HFF-Myc (cell line): ENCODE measurements around the gene FBXO36.
"Not testable (repeated sequence)": the region's sequence is repeated elsewhere in the genome, so short reads cannot be mapped to it uniquely, and the experiment has no call there.

ENCODE experiments used
- DNase-seq: peaks from one replicate; pipeline ENCODE4 v3.0.0-alpha.2; 2011; ENCODE audit warnings: low read depth; ENCODE audit errors: extremely low read depth
- H3K4me3 ChIP-seq: replicated peaks from 2 replicates; pipeline ENCODE4 v1.5.1; 2011; ENCODE audit warnings: low read depth, mild to moderate bottlenecking, control low read depth, low read length
- TF ChIP-seq, protein P1 (sequence below): IDR thresholded peaks from 2 replicates; pipeline ENCODE4 v1.5.1; 2012; ENCODE audit warnings: mild to moderate bottlenecking, low read depth, low read length, control low read depth; ENCODE audit errors: missing control alignments

Gene FBXO36

DNA sequence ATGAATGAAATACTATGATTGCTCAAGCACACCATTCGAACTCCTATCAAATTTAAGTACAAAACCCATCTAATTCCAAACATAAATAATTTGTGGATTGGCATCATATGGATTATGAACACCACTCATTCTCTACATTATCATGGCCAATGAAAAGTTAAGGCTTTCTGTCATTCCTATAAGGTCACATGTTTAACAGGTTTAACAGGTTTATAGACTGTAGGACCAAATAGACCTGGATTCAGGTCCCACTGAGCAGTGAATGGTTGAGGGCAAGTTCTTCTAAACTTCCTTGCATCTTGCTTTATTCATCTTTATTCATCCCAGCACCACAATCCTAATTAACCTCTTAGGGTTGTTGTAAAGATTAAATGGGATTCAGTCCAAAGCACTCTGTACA lies 33.4 kb downstream of the FBXO36 start:
- TF ChIP-seq, protein P1, sequence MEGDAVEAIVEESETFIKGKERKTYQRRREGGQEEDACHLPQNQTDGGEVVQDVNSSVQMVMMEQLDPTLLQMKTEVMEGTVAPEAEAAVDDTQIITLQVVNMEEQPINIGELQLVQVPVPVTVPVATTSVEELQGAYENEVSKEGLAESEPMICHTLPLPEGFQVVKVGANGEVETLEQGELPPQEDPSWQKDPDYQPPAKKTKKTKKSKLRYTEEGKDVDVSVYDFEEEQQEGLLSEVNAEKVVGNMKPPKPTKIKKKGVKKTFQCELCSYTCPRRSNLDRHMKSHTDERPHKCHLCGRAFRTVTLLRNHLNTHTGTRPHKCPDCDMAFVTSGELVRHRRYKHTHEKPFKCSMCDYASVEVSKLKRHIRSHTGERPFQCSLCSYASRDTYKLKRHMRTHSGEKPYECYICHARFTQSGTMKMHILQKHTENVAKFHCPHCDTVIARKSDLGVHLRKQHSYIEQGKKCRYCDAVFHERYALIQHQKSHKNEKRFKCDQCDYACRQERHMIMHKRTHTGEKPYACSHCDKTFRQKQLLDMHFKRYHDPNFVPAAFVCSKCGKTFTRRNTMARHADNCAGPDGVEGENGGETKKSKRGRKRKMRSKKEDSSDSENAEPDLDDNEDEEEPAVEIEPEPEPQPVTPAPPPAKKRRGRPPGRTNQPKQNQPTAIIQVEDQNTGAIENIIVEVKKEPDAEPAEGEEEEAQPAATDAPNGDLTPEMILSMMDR = no peak
- H3K4me3 ChIP-seq = no peak overlapping the region
- no peak for DNase-seq

DNA sequence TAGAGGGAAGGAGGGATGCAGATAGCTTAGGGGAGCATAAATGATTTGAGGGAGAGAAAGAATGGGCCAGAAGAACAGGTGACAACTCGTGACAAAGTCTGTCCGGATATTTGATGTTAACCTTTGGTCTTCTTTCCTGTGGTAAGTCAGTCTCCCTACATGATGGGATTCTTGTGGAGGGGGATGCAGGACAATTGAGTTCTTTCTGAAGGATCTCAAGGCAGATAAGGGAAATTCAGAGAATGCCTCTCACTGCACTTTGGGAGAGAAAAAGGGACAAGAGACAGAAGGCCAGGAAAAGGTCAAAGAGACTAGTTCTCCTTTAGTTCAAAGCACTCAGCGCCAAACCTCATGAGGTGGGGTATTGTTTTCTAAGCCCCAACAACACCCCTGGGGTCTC lies 34.2 kb downstream of the FBXO36 start:
- no peak for DNase-seq
- H3K4me3 ChIP-seq = no peak overlapping the region
- TF ChIP-seq, protein P1 = no peak

DNA sequence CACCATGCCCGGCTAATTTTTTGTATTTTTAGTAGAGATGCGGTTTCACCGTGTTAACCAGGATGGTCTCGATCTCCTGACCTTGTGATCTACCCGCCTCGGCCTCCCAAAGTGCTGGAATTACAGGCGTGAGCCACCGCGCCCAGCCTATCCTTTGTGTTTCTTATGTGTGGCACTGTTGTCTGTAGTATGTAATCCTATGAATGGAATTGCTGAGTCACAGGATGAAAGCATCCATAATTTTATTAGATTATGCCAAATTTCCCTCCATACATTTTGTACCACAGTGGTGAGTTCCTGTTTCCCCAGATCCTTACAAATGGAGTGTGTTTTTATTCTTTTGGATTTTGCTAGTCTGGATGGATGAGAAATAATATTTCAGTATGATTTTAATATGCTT lies 41.3 kb downstream of the FBXO36 start:
- DNase-seq, H3K4me3 ChIP-seq: not testable (repeated sequence)

DNA sequence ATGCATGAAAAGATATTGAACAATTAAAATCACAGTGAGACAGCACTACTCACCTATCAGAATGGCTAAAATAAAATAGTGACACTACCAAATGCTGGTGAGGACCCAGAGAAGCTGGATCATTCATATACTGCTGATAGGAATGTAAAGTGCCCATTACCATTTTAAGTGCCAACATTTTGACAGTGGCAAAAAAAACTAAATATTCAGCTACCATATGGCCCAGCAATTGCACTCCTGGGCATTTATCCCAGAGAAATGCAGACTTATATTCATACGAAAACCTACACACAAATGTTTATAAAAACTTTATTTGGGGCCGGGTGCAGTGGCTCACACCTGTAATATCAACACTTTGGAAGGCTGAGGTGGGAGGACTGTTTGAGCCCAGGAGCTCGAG lies 47.6 kb downstream of the FBXO36 start:
- DNase-seq = no peak
- H3K4me3 ChIP-seq = no peak overlapping the region
- TF ChIP-seq, protein P1 = no peak

DNA sequence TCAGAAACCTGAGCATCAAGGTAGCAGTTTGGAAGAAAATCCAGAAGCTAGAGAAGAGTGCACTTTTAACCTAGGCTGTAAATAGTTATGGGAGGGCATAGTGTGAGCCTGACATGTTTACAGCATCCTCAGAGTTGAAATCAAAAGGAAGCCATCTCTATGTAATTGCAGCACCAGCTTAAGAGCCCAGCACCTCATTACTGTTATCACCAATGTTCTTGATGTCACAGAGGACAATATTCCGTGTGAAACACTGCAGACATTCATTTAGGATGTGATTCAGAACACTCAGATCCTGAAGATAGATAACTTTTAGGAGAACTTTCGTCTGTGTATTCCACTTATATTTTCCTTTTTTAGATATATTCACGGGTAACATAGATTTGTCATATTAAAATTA lies 48.1 kb downstream of the FBXO36 start:
- TF ChIP-seq, protein P1 = no peak
- no peak for DNase-seq

DNA sequence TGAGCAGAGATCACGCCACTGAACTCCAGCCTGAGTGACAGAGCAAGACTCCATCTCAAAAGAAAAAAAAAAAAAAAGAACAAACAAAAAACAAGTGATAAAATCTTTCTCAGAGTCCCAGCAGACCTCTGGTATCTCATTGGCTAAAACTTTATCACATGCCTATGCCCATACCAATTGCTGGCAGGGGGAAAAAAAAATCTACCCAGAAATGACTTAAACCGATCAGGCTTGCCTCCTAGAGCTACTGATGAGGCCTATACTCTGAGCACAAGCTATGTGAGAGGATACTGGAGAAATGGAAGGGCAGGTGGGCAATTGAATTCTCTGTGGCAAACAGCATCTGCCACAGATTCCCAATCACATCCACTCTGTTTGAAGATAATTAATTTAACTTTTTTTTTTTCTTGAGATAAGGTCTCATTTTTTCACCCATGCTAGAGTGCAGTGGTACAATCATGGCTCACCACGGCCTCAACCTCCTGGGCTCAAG lies 49.0 kb downstream of the FBXO36 start:
- H3K4me3 ChIP-seq = no peak overlapping the region

More for the DNA sequence above, 48.1 kb downstream of the FBXO36 start:
- H3K4me3 ChIP-seq = no peak overlapping the region

DNA sequence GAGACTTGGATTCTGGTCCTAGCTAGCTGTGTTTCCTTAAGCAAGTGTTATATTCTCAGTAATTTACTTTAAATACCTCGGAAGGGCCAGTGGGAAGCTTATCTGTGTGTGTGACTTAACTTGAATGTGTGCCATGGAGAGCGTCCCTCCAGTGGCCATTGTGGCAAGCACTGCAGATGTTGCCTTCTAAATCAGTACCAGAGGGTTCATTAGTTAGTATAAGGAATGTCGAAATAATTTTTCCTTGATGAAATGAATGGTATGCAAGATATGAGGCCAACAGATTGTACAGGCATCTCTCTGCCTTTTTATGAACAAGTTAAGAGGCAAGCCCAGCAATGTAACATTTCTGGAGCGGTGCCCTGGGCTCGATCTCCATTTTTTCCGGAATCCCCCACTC lies 52.0 kb downstream of the FBXO36 start:
- no peak for DNase-seq
- H3K4me3 ChIP-seq = no peak overlapping the region
- TF ChIP-seq, protein P1 = peak; percentile 22

More for the DNA sequence above, 49.0 kb downstream of the FBXO36 start:
- TF ChIP-seq, protein P1 = no peak
- DNase-seq = no peak
